Neural progenitor cell (in vitro differentiated cells): ENCODE data around the gene ATP1A3.

ENCODE experiments used
- EZH2phosphoT487 ChIP-seq: fragments of 200-600 bp; sonication (generic); IDR thresholded peaks from 2 replicates; pipeline ENCODE4 v1.6.1; 2017; ENCODE audit warnings: antibody characterized with exemption
- TF ChIP-seq, protein P1 (sequence below): fragments of 200-600 bp; sonication (generic); IDR thresholded peaks from 2 replicates; pipeline ENCODE4 v1.5.1; 2017; ENCODE audit warnings: antibody characterized with exemption, mild to moderate bottlenecking

DNA sequence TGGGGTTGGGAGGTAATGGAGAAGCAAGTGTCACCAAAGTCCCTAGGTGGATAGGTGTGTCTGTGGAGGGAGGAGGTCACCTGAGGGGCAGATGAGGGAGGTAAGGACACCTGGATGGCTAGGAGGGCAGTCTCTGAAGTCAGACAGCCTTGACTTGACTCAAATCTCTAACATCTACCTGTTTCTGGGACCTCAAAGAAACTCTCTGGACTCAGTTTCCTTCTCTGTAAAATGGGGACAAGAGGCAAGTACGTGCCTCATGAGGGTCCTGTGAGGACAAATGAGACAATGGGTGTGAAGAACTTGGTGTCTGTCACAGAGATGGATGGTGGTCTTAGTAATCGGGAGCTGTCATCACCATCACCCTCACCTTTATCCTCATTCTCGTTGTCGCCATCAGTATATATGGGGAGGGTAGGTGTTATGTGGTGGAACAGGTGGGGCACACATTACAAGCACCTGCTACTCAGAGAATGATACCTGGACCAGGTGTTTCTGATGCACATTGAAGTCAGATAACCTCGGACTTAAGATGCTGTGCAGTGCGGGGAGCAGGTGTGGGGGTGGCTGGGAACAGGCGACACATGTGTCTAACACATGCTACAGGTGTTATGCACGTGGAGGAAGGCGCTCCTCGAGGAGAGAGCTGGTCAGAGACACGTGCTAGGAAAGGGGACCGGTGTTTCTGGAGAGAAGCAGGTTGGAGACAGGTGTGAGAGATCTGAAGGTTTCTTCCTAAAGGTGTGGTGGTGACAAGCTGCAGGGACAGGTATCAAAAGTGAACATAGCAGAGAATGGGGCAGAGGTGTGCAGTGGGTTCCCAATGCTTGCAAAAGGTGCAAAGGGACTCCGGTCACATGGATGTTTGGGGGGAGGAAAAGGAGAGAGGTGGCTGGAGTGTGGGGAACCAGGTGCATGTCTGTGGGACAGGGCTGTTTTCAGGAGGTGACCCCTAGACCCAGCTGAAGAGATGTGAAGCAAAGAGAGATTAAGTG is 69.6 kb downstream of the ATP1A3 start:
- TF ChIP-seq, protein P1, sequence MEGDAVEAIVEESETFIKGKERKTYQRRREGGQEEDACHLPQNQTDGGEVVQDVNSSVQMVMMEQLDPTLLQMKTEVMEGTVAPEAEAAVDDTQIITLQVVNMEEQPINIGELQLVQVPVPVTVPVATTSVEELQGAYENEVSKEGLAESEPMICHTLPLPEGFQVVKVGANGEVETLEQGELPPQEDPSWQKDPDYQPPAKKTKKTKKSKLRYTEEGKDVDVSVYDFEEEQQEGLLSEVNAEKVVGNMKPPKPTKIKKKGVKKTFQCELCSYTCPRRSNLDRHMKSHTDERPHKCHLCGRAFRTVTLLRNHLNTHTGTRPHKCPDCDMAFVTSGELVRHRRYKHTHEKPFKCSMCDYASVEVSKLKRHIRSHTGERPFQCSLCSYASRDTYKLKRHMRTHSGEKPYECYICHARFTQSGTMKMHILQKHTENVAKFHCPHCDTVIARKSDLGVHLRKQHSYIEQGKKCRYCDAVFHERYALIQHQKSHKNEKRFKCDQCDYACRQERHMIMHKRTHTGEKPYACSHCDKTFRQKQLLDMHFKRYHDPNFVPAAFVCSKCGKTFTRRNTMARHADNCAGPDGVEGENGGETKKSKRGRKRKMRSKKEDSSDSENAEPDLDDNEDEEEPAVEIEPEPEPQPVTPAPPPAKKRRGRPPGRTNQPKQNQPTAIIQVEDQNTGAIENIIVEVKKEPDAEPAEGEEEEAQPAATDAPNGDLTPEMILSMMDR, result no peak
- TF ChIP-seq EZH2phosphoT487, result no peak
